ENCODE results near the gene TMEM161A. TPM values are rescaled to one million over a fixed set of nuclear protein-coding genes. Genes with fewer than 3 reads are reported as not detected.
"Not testable (repeated sequence)": the region's sequence is repeated elsewhere in the genome, so short reads cannot be mapped to it uniquely, and the experiment has no call there.

The TMEM161A gene
- 18.1 TPM for total RNA-seq

GRCh38 chr19:19138109-19138981, at the start of gene TMEM161A:
Gene TMEM161A, minus strand, starts transcription at chr19:19138478. Its CDS starts 50 bp downstream, at chr19:19138428.
- peak; percentile 99 for DNase-seq

- DNase-seq: no peak
Observed at GRCh38 chr19:19186742-19187141, 48.5 kb upstream of the TMEM161A start.

- DNase-seq: peak; percentile 30
Observed at GRCh38 chr19:19185853-19186740, 47.8 kb upstream of the TMEM161A start.

- DNase-seq: no peak
Observed at GRCh38 chr19:19181488-19181998, 43.3 kb upstream of the TMEM161A start.

- no peak for DNase-seq
Observed at GRCh38 chr19:19179548-19180441, 41.5 kb upstream of the TMEM161A start.

- DNase-seq: no peak
Observed at GRCh38 chr19:19176950-19177349, 38.7 kb upstream of the TMEM161A start.

- DNase-seq: not testable (repeated sequence)
Observed at GRCh38 chr19:19173243-19173642, 35.0 kb upstream of the TMEM161A start.

- peak; percentile 44 for DNase-seq
Observed at GRCh38 chr19:19171821-19172532, 33.7 kb upstream of the TMEM161A start.

- peak; percentile 48 for DNase-seq
Observed at GRCh38 chr19:19170873-19171672, 32.8 kb upstream of the TMEM161A start.

GRCh38 chr19:19170053-19170872, 32.0 kb upstream of the TMEM161A start, which contains the start of gene MEF2B:
Gene MEF2B, minus strand, starts transcription at chr19:19170263. Its CDS starts 19,528 bp downstream, at chr19:19150735.
- peak; percentile 80 for DNase-seq

- DNase-seq: no peak
Observed at GRCh38 chr19:19169236-19170052, 31.2 kb upstream of the TMEM161A start.

GRCh38 chr19:19167612-19168011, 29.3 kb upstream of the TMEM161A start:
- DNase-seq: no peak

GRCh38 chr19:19165396-19165795, 27.1 kb upstream of the TMEM161A start:
- DNase-seq: no peak

- DNase-seq: no peak
Observed at GRCh38 chr19:19162495-19162894, 24.2 kb upstream of the TMEM161A start.

- no peak for DNase-seq
Observed at GRCh38 chr19:19160461-19161035, 22.3 kb upstream of the TMEM161A start.

- DNase-seq: no peak
Observed at GRCh38 chr19:19159534-19159933, 21.3 kb upstream of the TMEM161A start.

- no peak for DNase-seq
Observed at GRCh38 chr19:19157808-19158207, 19.5 kb upstream of the TMEM161A start.
